Stimulated activated CD8-positive, alpha-beta memory T cell treated with anti-CD3 and anti-CD28 coated beads, Interleukin-15, amount 100 ng/mL, for 4 hours (primary cell): ENCODE results near the gene MACROD1.
"Not testable (repeated sequence)": the region's sequence is repeated elsewhere in the genome, so short reads cannot be mapped to it uniquely, and the experiment has no call there.

ENCODE experiments used
- DNase-seq, 2 donors: peaks; one replicate each; pipeline ENCODE4 v3.0.0-alpha.2; 2020; ENCODE audit warnings: low read depth in 2 of 2

The MACROD1 gene

GRCh38 chr11:63999349-64000025 is 166.4 kb downstream of the MACROD1 start:
- DNase-seq: peak; percentile 10 to 49

GRCh38 chr11:63998558-63999348 is 167.2 kb downstream of the MACROD1 start:
- no peak for DNase-seq

- no peak for DNase-seq
These were observed 168.0 kb downstream of the MACROD1 start for GRCh38 chr11:63997801-63998337.

- no peak for DNase-seq
These were observed 168.7 kb downstream of the MACROD1 start for GRCh38 chr11:63997104-63997700.

- DNase-seq: no peak
These were observed 169.4 kb downstream of the MACROD1 start for GRCh38 chr11:63996512-63996911.

GRCh38 chr11:63993993-63994392 is 171.9 kb downstream of the MACROD1 start:
- DNase-seq: no peak

- no peak for DNase-seq
These were observed 172.8 kb downstream of the MACROD1 start for GRCh38 chr11:63993100-63993499.

GRCh38 chr11:63991558-63991957 is 174.4 kb downstream of the MACROD1 start:
- no peak for DNase-seq

GRCh38 chr11:63986932-63987513 is 178.9 kb downstream of the MACROD1 start:
- no peak for DNase-seq

GRCh38 chr11:63986156-63986931 is 179.6 kb downstream of the MACROD1 start, which contains the start of gene OTUB1:
Gene OTUB1 (plus strand): TSS chr11:63986438. CDS start chr11:63986457, 19 bp downstream.
- peak; percentile 77 to 80 for DNase-seq

GRCh38 chr11:63985812-63986155 is 180.1 kb downstream of the MACROD1 start:
- peak; percentile 27 to 46 for DNase-seq

- no peak for DNase-seq
These were observed 186.5 kb downstream of the MACROD1 start for GRCh38 chr11:63979426-63979825.

GRCh38 chr11:63978551-63979239 is 187.2 kb downstream of the MACROD1 start:
- no peak for DNase-seq

- peak; percentile 87 to 96 for DNase-seq
These were observed 191.4 kb downstream of the MACROD1 start, which contains the start of gene COX8A for GRCh38 chr11:63974259-63975143. Gene COX8A (plus strand): TSS chr11:63974620. CDS start chr11:63974681, 61 bp downstream.

- not testable (repeated sequence) for DNase-seq
These were observed 192.0 kb downstream of the MACROD1 start for GRCh38 chr11:63973912-63974258.

GRCh38 chr11:63970902-63971301 is 195.0 kb downstream of the MACROD1 start:
- no peak for DNase-seq

- DNase-seq: no peak
These were observed 196.5 kb downstream of the MACROD1 start for GRCh38 chr11:63969461-63969860.

GRCh38 chr11:63966444-63966843 is 199.5 kb downstream of the MACROD1 start:
- no peak for DNase-seq

- not testable (repeated sequence) for DNase-seq
These were observed 202.0 kb downstream of the MACROD1 start for GRCh38 chr11:63963895-63964294.
